Muscle layer of duodenum (tissue), 2 donors: ENCODE results near the gene CCDC8.

Source experiments
- H3K27ac ChIP-seq: one replicate; pipeline ENCODE4 v1.7.0; 2013; ENCODE audit warnings: mild to moderate bottlenecking, low read length
- H3K27me3 ChIP-seq: one replicate; pipeline ENCODE4 v1.7.0; 2013; ENCODE audit warnings: low read depth, mild to moderate bottlenecking, control low read depth, low read length
- H3K36me3 ChIP-seq, 2 donors: one replicate each; pipeline ENCODE4 v1.7.0; 2013; ENCODE audit warnings: low read length in 2 of 2, control low read depth in 1 of 2, mild to moderate bottlenecking in 1 of 2; ENCODE audit not compliant: insufficient read depth in 2 of 2, control insufficient read depth in 1 of 2
- H3K4me1 ChIP-seq, 2 donors: one replicate each; pipeline ENCODE4 v1.7.0; 2013; ENCODE audit warnings: low read length in 2 of 2, mild to moderate bottlenecking in 2 of 2, control low read depth in 1 of 2, moderate library complexity in 1 of 2; ENCODE audit not compliant: insufficient read depth in 2 of 2, control insufficient read depth in 1 of 2
- H3K4me3 ChIP-seq, 2 donors: one replicate each; pipeline ENCODE4 v1.7.0; 2013; ENCODE audit warnings: low read length in 2 of 2, low read depth in 1 of 2, mild to moderate bottlenecking in 1 of 2
- H3K9me3 ChIP-seq, 2 donors: one replicate each; pipeline ENCODE4 v1.7.0; 2013; ENCODE audit warnings: low read length in 2 of 2, control low read depth in 1 of 2, mild to moderate bottlenecking in 1 of 2; ENCODE audit not compliant: control insufficient read depth in 1 of 2
- donor health status: healthy.

CCDC8 gene

GRCh38 chr19:46411925-46412649 is 1.3 kb downstream of the CCDC8 start:
- H3K27ac ChIP-seq: no peak overlapping the region
- no peaks in the 10 kb centered on the region for H3K36me3 ChIP-seq
- peaks cover 0 to 42% of the 10 kb centered on the region in 2 donors for H3K4me1 ChIP-seq
- peaks cover 31% of the 10 kb centered on the region for H3K27me3 ChIP-seq
- H3K4me3 ChIP-seq: peak overlapping the region; percentile 61 to 62
- no peaks in the 10 kb centered on the region for H3K9me3 ChIP-seq

- no peaks in the 10 kb centered on the region for H3K9me3 ChIP-seq
- H3K36me3 ChIP-seq: no peaks in the 10 kb centered on the region
- H3K4me1 ChIP-seq: peaks cover 0 to 36% of the 10 kb centered on the region in 2 donors
- no peak overlapping the region for H3K27ac ChIP-seq
- peaks cover 32% of the 10 kb centered on the region for H3K27me3 ChIP-seq
- H3K4me3 ChIP-seq: peak overlapping the region; percentile 61 to 62
Measured at GRCh38 chr19:46411088-46411924, 2.1 kb downstream of the CCDC8 start.

- Histone ChIP-seq H3K36me3 (no peaks in the 10 kb centered on the region), H3K9me3 (no peaks in the 10 kb centered on the region), H3K4me1 (peaks cover 0 to 31% of the 10 kb centered on the region in 2 donors), H3K4me3 (peak overlapping the region in 1 of 2 donors; percentile 61), H3K27ac (no peak overlapping the region), H3K27me3 (peaks cover 40% of the 10 kb centered on the region)
Measured at GRCh38 chr19:46410205-46411087, 2.9 kb downstream of the CCDC8 start.

GRCh38 chr19:46409191-46409590 is 4.2 kb downstream of the CCDC8 start:
- no peak overlapping the region for H3K27ac ChIP-seq
- no peaks in the 10 kb centered on the region for H3K36me3 ChIP-seq
- H3K4me1 ChIP-seq: peaks cover 0 to 38% of the 10 kb centered on the region in 2 donors
- H3K27me3 ChIP-seq: peaks cover 36% of the 10 kb centered on the region
- H3K4me3 ChIP-seq: no peak overlapping the region
- H3K9me3 ChIP-seq: no peaks in the 10 kb centered on the region

- H3K27ac ChIP-seq: peak overlapping the region; percentile 31
- H3K4me3 ChIP-seq: peak overlapping the region in 1 of 2 donors; percentile 38
- H3K36me3 ChIP-seq: no peaks in the 10 kb centered on the region
- H3K9me3 ChIP-seq: no peaks in the 10 kb centered on the region
- H3K4me1 ChIP-seq: peaks cover 0 to 40% of the 10 kb centered on the region in 2 donors
- peaks cover 36% of the 10 kb centered on the region for H3K27me3 ChIP-seq
Measured at GRCh38 chr19:46408664-46409039, 4.7 kb downstream of the CCDC8 start.

GRCh38 chr19:46407856-46408663 is 5.3 kb downstream of the CCDC8 start:
- H3K27me3 ChIP-seq: peaks cover 31% of the 10 kb centered on the region
- H3K4me1 ChIP-seq: peaks cover 0 to 34% of the 10 kb centered on the region in 2 donors
- peak overlapping the region; percentile 31 for H3K27ac ChIP-seq
- no peaks in the 10 kb centered on the region for H3K9me3 ChIP-seq
- peak overlapping the region in 1 of 2 donors; percentile 38 for H3K4me3 ChIP-seq
- H3K36me3 ChIP-seq: no peaks in the 10 kb centered on the region

GRCh38 chr19:46406976-46407375 is 6.4 kb downstream of the CCDC8 start:
- H3K4me3 ChIP-seq: no peak overlapping the region
- H3K27me3 ChIP-seq: peaks cover 25% of the 10 kb centered on the region
- no peak overlapping the region for H3K27ac ChIP-seq
- H3K9me3 ChIP-seq: no peaks in the 10 kb centered on the region
- no peaks in the 10 kb centered on the region for H3K36me3 ChIP-seq
- H3K4me1 ChIP-seq: peaks cover 0 to 28% of the 10 kb centered on the region in 2 donors

- no peak overlapping the region for H3K27ac ChIP-seq
- no peaks in the 10 kb centered on the region for H3K36me3 ChIP-seq
- H3K4me1 ChIP-seq: peaks cover 0 to 13% of the 10 kb centered on the region in 2 donors
- H3K27me3 ChIP-seq: peaks cover 22% of the 10 kb centered on the region
- H3K9me3 ChIP-seq: no peaks in the 10 kb centered on the region
- H3K4me3 ChIP-seq: peak overlapping the region; percentile 50 to 56
Measured at GRCh38 chr19:46404753-46405468, 8.5 kb downstream of the CCDC8 start.

- Histone ChIP-seq H3K9me3 (no peaks in the 10 kb centered on the region), H3K4me1 (peaks cover 0 to 13% of the 10 kb centered on the region in 2 donors), H3K36me3 (no peaks in the 10 kb centered on the region), H3K27me3 (peaks cover 22% of the 10 kb centered on the region), H3K4me3 (peak overlapping the region; percentile 50 to 56), H3K27ac (peak overlapping the region; percentile 31)
Measured at GRCh38 chr19:46404055-46404752, 9.2 kb downstream of the CCDC8 start.
